Smooth muscle cell of trachea (primary cell): ENCODE results near the gene TEX28. TPM values are rescaled to one million over a fixed set of nuclear protein-coding genes. Genes with fewer than 3 reads are reported as not detected.

ENCODE experiments used
- total RNA-seq: library from RNA; depleted of rRNA; stranded (reverse); fragments of >200 nt; gene quantifications from 2 replicates; pipeline ENCODE4 v1.2.1, GENCODE V29; 2014

TEX28 gene
- total RNA-seq, result 0.17 TPM in 1 of 2 replicates, not detected in the other

GRCh38 chrX:154294791-154295574 is at the start of gene TEX28:
TSS of gene TEX28 (minus strand) at chrX:154295124. CDS start at chrX:154292117, 3,007 bp downstream.

DNA sequence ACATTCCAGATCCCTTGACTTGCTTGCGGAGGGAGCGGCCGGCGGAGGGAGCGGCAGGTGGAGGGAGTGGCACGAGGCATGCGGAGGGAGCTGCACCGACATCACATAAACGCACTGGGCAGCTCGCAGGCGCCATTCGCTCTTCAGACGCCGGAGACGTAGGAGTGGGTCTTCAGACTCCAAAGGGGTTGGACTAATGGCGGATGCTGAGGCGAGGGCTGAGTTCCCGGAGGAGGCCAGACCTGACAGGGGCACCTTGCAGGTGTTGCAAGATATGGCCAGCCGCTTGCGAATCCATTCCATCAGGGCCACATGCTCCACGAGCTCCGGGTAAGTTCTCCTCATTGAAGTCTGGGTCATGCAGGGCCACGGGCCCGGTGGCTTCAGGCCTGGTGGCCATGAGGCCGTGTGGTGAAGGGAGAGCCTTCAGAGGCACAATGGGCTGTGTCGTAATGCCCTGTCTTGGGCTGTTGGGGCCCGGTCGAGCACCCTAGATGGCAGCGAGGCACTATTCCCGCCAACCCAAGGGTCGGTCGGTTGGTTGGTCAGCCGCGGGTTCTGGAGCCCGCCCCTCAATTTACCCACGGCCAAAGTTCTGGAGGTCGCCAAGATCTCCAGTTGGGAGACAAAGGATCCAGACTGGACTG is 863 bp upstream of the TEX28 start, which contains the start of gene TKTL1:
Gene TKTL1, plus strand, starts transcription at position 132 of the 647 bp plus-strand sequence. Its CDS starts 65 bp downstream, at position 197.

DNA sequence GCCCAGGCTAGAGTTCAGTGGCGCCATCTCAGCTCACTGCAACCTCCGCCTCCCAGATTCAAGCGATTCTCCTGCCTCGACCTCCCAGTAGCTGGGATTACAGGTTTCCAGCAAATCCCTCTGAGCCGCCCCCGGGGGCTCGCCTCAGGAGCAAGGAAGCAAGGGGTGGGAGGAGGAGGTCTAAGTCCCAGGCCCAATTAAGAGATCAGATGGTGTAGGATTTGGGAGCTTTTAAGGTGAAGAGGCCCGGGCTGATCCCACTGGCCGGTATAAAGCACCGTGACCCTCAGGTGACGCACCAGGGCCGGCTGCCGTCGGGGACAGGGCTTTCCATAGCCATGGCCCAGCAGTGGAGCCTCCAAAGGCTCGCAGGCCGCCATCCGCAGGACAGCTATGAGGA is 37.6 kb downstream of the TEX28 start, which contains the start of gene OPN1MW3:
Gene OPN1MW3, plus strand, starts transcription at position 301 of the 400 bp plus-strand sequence. Its CDS starts 38 bp downstream, at position 339.

Other genes with a start within 250 kb of the TEX28 start
- 25.3 and 37.1 TPM in 2 replicates for gene MECP2, start 197.4 kb downstream of the TEX28 start, total RNA-seq
- not detected in 2 replicates for gene OPN1LW, start 150.9 kb downstream of the TEX28 start, total RNA-seq
- gene OPN1MW, start 112.5 kb downstream of the TEX28 start, total RNA-seq, result not detected in 2 replicates
- gene OPN1MW2, start 75.4 kb downstream of the TEX28 start, total RNA-seq, result not detected in 2 replicates
- gene OPN1MW3, start 37.5 kb downstream of the TEX28 start, total RNA-seq, result not detected in 2 replicates
- gene TKTL1, start 671 bp upstream of the TEX28 start, total RNA-seq, result not detected in 2 replicates
- 1,846 and 2,620 TPM in 2 replicates for gene FLNA, start 79.5 kb upstream of the TEX28 start, total RNA-seq
- gene EMD, start 84.2 kb upstream of the TEX28 start, total RNA-seq, result 25.6 and 29.4 TPM in 2 replicates
- gene RPL10, start 103.3 kb upstream of the TEX28 start, total RNA-seq, result 1,913 and 5,394 TPM in 2 replicates
- 60.4 and 78.9 TPM in 2 replicates for gene DNASE1L1, start 114.1 kb upstream of the TEX28 start, total RNA-seq
- 17.7 and 23.0 TPM in 2 replicates for gene TAFAZZIN, start 116.4 kb upstream of the TEX28 start, total RNA-seq
- 68.9 and 89.0 TPM in 2 replicates for gene ATP6AP1, start 133.6 kb upstream of the TEX28 start, total RNA-seq
- gene GDI1, start 142.0 kb upstream of the TEX28 start, total RNA-seq, result 63.3 and 141 TPM in 2 replicates
- 73.3 and 85.2 TPM in 2 replicates for gene FAM50A, start 149.0 kb upstream of the TEX28 start, total RNA-seq
- 24.0 and 31.8 TPM in 2 replicates for gene PLXNA3, start 163.2 kb upstream of the TEX28 start, total RNA-seq
- gene LAGE3, start 184.2 kb upstream of the TEX28 start, total RNA-seq, result 22.3 and 23.5 TPM in 2 replicates
- gene UBL4A, start 191.5 kb upstream of the TEX28 start, total RNA-seq, result 39.0 and 75.4 TPM in 2 replicates
- gene SLC10A3, start 195.5 kb upstream of the TEX28 start, total RNA-seq, result 21.1 and 33.6 TPM in 2 replicates
- gene FAM3A, start 221.1 kb upstream of the TEX28 start, total RNA-seq, result 38.3 and 43.5 TPM in 2 replicates